UCSD-AML1 (cell line): ENCODE data around the gene IQUB.
"Not testable (repeated sequence)": the region's sequence is repeated elsewhere in the genome, so short reads cannot be mapped to it uniquely, and the experiment has no call there.

Experiments used
- DNase-seq: peaks from one replicate; lab custom pipeline; 2025; ENCODE audit not compliant: unreplicated experiment; lab: John Stamatoyannopoulos, UW

IQUB gene

GRCh38 chr7:123423622-123424021 is 110.8 kb downstream of the IQUB start:
- DNase-seq, result no peak

DNA sequence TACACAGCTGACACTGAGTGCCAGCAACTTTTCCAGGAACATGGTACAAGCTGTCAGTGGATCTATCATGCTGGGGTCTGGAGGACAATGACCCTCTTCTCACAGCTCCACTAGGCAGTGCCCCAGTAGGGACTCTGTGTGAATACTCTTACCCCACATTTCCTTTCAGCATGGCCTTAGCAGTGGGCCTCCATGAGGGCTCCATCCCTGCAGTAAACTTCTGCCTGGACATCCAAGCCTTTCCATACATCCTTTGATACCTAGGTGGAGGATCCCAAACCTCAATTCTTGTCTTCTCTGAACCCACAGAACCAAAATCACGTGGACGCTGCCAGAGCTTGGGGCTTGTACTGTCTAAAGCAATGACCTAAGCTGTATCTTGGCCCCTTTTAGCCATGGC is 116.8 kb downstream of the IQUB start:
- no peak for DNase-seq

GRCh38 chr7:123415625-123416024 is 118.8 kb downstream of the IQUB start:
- DNase-seq, result no peak

- no peak for DNase-seq
These were observed 124.0 kb downstream of the IQUB start for GRCh38 chr7:123410273-123410904.

- DNase-seq, result not testable (repeated sequence)
These were observed 126.4 kb downstream of the IQUB start for GRCh38 chr7:123407951-123408350.
